ENCODE results near the gene GPATCH2L. TPM values are rescaled to one million over a fixed set of nuclear protein-coding genes. Genes with fewer than 3 reads are reported as not detected.

GPATCH2L gene
- total and polyA plus RNA-seq, 2 experiments from 2014 or later: 19.6 to 94.4 TPM

- no peak overlapping the region for H3K27ac ChIP-seq (ENCODE audit: low read depth)
- H3K4me2 ChIP-seq: no peak overlapping the region
- H3K9me2 ChIP-seq (ENCODE audit: insufficient read depth): no peaks in the 10 kb centered on the region
- Mint-ChIP-seq H3K27me3 (ENCODE audit: insufficient read depth, low read depth, poor library complexity) (no peaks in the 10 kb centered on the region), H3K27ac (no peak overlapping the region), H3K36me3 (ENCODE audit: low read depth) (peaks cover 4% of the 10 kb centered on the region; the same call in 1 of the 3 replicates), H3K4me1 (peaks cover 11% of the 10 kb centered on the region), H3K9me3 (peaks cover 9% of the 10 kb centered on the region; the same call in 2 of the 3 replicates), H3K4me3 (no peak overlapping the region)
- TF ChIP-seq EZH2phosphoT487 (IDR thresholded peaks at IDR 0.05; ENCODE audit: unreplicated experiment): no peak
- TF ChIP-seq EZH2 (IDR thresholded peaks at IDR 0.05; ENCODE audit: low read depth, unreplicated experiment): no peak
- H3K27me3 ChIP-seq (ENCODE audit: insufficient read depth): no peaks in the 10 kb centered on the region
- ATAC-seq (no peak), DNase-seq (ENCODE audit: low spot score) (no peak)
- H3K4me1 ChIP-seq (ENCODE audit: insufficient read depth): peaks cover 10% of the 10 kb centered on the region
- no peak overlapping the region for H2AFZ ChIP-seq
- H3K79me2 ChIP-seq (replicated peaks; ENCODE audit: insufficient read depth): no peaks in the 10 kb centered on the region
- H3K36me3 ChIP-seq (ENCODE audit: insufficient read depth): no peaks in the 10 kb centered on the region
- H4K20me1 ChIP-seq (replicated peaks; ENCODE audit: insufficient read depth): no peaks in the 10 kb centered on the region
- no peaks in the 10 kb centered on the region for H3F3A ChIP-seq (replicated peaks; ENCODE audit: low read depth)
- H3K4me3 ChIP-seq: no peak overlapping the region
These were observed 83.9 kb downstream of the GPATCH2L start for GRCh38 chr14:76235628-76236027.

GRCh38 chr14:76236172-76237130 lies 84.7 kb downstream of the GPATCH2L start:
- Mint-ChIP-seq H3K9me3 (peaks cover 14% of the 10 kb centered on the region; the same call in 2 of the 3 replicates), H3K27ac (no peak overlapping the region), H3K27me3 (ENCODE audit: insufficient read depth, low read depth, poor library complexity) (no peaks in the 10 kb centered on the region), H3K4me1 (peaks cover 11% of the 10 kb centered on the region), H3K36me3 (ENCODE audit: low read depth) (peaks cover 4% of the 10 kb centered on the region; the same call in 1 of the 3 replicates), H3K4me3 (no peak overlapping the region)
- H2AFZ ChIP-seq: 0 out of 2 replicates have a peak overlapping the region, but pooled peaks have one; percentile 76
- H3K4me2 ChIP-seq: no peak overlapping the region
- peaks cover 10% of the 10 kb centered on the region for H3K4me1 ChIP-seq (ENCODE audit: insufficient read depth)
- H3K79me2 ChIP-seq (replicated peaks; ENCODE audit: insufficient read depth): no peaks in the 10 kb centered on the region
- no peaks in the 10 kb centered on the region for H3K27me3 ChIP-seq (ENCODE audit: insufficient read depth)
- no peak for TF ChIP-seq JUNB (IDR thresholded peaks at IDR 0.05; ENCODE audit: unreplicated experiment)
- no peaks in the 10 kb centered on the region for H4K20me1 ChIP-seq (replicated peaks; ENCODE audit: insufficient read depth)
- no peaks in the 10 kb centered on the region for H3K36me3 ChIP-seq (ENCODE audit: insufficient read depth)
- H3K4me3 ChIP-seq: no peak overlapping the region
- H3K27ac ChIP-seq (ENCODE audit: low read depth): no peak overlapping the region
- no peaks in the 10 kb centered on the region for H3F3A ChIP-seq (replicated peaks; ENCODE audit: low read depth)
- ATAC-seq (peak; percentile 28; the same call in 2 of the 3 replicates), DNase-seq (ENCODE audit: low spot score) (no peak)
- H3K9me2 ChIP-seq (ENCODE audit: insufficient read depth): no peaks in the 10 kb centered on the region

DNA sequence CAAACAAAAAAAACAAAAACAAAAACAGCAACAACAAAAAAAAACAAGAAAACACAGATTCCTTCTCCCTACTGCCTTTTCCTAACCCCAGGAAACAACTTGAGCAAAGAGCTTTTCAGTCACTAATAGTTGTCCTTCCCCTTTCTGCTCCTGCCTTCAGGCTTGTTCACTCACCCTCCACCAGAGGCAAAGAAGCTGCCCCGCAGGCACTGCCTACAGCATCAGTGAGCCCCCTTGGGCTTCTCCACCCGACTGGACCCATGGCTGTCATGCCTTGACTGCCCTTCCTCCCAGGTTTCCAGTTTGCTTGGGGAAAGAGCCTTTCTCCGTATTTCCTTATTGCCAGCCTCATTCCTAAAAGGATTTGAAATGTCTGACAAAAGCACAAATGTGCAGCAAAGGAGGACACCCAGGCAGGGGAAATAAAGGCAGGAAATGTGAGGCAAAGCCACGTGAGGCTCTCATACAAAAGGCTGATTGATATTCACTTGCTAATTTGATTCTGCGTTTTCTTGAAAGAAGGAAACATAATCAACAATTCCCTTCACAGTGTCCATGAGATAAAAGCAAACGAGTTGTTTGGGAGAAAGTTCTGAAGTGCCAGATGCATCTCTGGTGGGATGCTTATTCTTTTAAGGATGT lies 85.7 kb downstream of the GPATCH2L start:
- DNase-seq (ENCODE audit: low spot score) (peak; percentile 47), ATAC-seq (peak; percentile 97)
- Mint-ChIP-seq H3K27me3 (ENCODE audit: insufficient read depth, low read depth, poor library complexity) (no peaks in the 10 kb centered on the region), H3K4me3 (no peak overlapping the region), H3K9me3 (peaks cover 17% of the 10 kb centered on the region), H3K27ac (0 out of 2 replicates have a peak overlapping the region, but pooled peaks have one; percentile 35), H3K4me1 (peaks cover 11% of the 10 kb centered on the region), H3K36me3 (ENCODE audit: low read depth) (peaks cover 4% of the 10 kb centered on the region; the same call in 1 of the 3 replicates)
- no peaks in the 10 kb centered on the region; the same call in 1 of the 2 replicates for H3K9me2 ChIP-seq (ENCODE audit: insufficient read depth)
- H3K4me2 ChIP-seq: peak overlapping the region; percentile 66
- no peak overlapping the region for H3K27ac ChIP-seq (ENCODE audit: low read depth)
- H3K4me3 ChIP-seq: no peak overlapping the region
- H3F3A ChIP-seq (replicated peaks; ENCODE audit: low read depth): no peaks in the 10 kb centered on the region
- H3K4me1 ChIP-seq (ENCODE audit: insufficient read depth): peaks cover 10% of the 10 kb centered on the region
- peak overlapping the region; percentile 98 for H2AFZ ChIP-seq
- H3K36me3 ChIP-seq (ENCODE audit: insufficient read depth): no peaks in the 10 kb centered on the region
- TF ChIP-seq, protein P1, sequence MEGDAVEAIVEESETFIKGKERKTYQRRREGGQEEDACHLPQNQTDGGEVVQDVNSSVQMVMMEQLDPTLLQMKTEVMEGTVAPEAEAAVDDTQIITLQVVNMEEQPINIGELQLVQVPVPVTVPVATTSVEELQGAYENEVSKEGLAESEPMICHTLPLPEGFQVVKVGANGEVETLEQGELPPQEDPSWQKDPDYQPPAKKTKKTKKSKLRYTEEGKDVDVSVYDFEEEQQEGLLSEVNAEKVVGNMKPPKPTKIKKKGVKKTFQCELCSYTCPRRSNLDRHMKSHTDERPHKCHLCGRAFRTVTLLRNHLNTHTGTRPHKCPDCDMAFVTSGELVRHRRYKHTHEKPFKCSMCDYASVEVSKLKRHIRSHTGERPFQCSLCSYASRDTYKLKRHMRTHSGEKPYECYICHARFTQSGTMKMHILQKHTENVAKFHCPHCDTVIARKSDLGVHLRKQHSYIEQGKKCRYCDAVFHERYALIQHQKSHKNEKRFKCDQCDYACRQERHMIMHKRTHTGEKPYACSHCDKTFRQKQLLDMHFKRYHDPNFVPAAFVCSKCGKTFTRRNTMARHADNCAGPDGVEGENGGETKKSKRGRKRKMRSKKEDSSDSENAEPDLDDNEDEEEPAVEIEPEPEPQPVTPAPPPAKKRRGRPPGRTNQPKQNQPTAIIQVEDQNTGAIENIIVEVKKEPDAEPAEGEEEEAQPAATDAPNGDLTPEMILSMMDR (conservative IDR thresholded peaks at IDR 0.05; ENCODE audit: low read depth in 2 of 2): no peak
- no peak for TF ChIP-seq CREB1 (CRISPR knock-in tag; IDR thresholded peaks at IDR 0.05; ENCODE audit: low read depth)
- H4K20me1 ChIP-seq (replicated peaks; ENCODE audit: insufficient read depth): no peaks in the 10 kb centered on the region
- H3K27me3 ChIP-seq (ENCODE audit: insufficient read depth): no peaks in the 10 kb centered on the region
- no peaks in the 10 kb centered on the region for H3K79me2 ChIP-seq (replicated peaks; ENCODE audit: insufficient read depth)

Measured in GM23338 (cell line).